ENCODE measurements around the gene PKDREJ. TPM values are rescaled to one million over a fixed set of nuclear protein-coding genes. Genes with fewer than 3 reads are reported as not detected.

The PKDREJ gene
- total RNA-seq, 4 donors from 2014 or later = 0.13 to 1.3 (median 0.35) TPM; not detected in 1

GRCh38 chr22:46226577-46226976 lies 36.6 kb downstream of the PKDREJ start:
- peaks cover 0 to 64% (median 0%) of the 10 kb centered on the region in 3 donors for H3K36me3 ChIP-seq
- TF ChIP-seq CTCF (IDR thresholded peaks at IDR 0.05) (no peak), POLR2A (IDR thresholded peaks at IDR 0.05) (no peak)
- no peak for DNase-seq
- no peaks in the 10 kb centered on the region for H3K27me3 ChIP-seq
- H3K4me3 ChIP-seq = no peak overlapping the region
- no peaks in the 10 kb centered on the region for H3K4me1 ChIP-seq
- no peak overlapping the region for H3K27ac ChIP-seq
- H3K9me3 ChIP-seq = no peaks in the 10 kb centered on the region

GRCh38 chr22:46225631-46226030 lies 37.5 kb downstream of the PKDREJ start:
- TF ChIP-seq CTCF (IDR thresholded peaks at IDR 0.05) (no peak), POLR2A (IDR thresholded peaks at IDR 0.05) (no peak)
- Histone ChIP-seq H3K9me3 (no peaks in the 10 kb centered on the region), H3K4me1 (no peaks in the 10 kb centered on the region), H3K27ac (no peak overlapping the region), H3K27me3 (no peaks in the 10 kb centered on the region), H3K36me3 (peaks cover 0 to 67% (median 0%) of the 10 kb centered on the region in 3 donors), H3K4me3 (no peak overlapping the region)
- DNase-seq = no peak

GRCh38 chr22:46224898-46225290 lies 38.2 kb downstream of the PKDREJ start:
- Histone ChIP-seq H3K9me3 (no peaks in the 10 kb centered on the region), H3K27me3 (no peaks in the 10 kb centered on the region), H3K36me3 (peaks cover 0 to 69% (median 0%) of the 10 kb centered on the region in 3 donors), H3K4me3 (no peak overlapping the region), H3K4me1 (no peaks in the 10 kb centered on the region), H3K27ac (no peak overlapping the region)
- DNase-seq = no peak
- TF ChIP-seq CTCF (IDR thresholded peaks at IDR 0.05) (no peak), POLR2A (IDR thresholded peaks at IDR 0.05) (no peak)

- H3K4me3 ChIP-seq = no peak overlapping the region
- H3K27ac ChIP-seq = no peak overlapping the region
- H3K4me1 ChIP-seq = no peaks in the 10 kb centered on the region
- peaks cover 0 to 75% (median 0%) of the 10 kb centered on the region in 3 donors for H3K36me3 ChIP-seq
- no peak for DNase-seq
- H3K9me3 ChIP-seq = no peaks in the 10 kb centered on the region
- no peaks in the 10 kb centered on the region for H3K27me3 ChIP-seq
- TF ChIP-seq POLR2A (IDR thresholded peaks at IDR 0.05) (no peak), CTCF (IDR thresholded peaks at IDR 0.05) (no peak)
Measured at GRCh38 chr22:46224044-46224897, 38.9 kb downstream of the PKDREJ start.

GRCh38 chr22:46220921-46221320 lies 42.2 kb downstream of the PKDREJ start:
- Histone ChIP-seq H3K9me3 (no peaks in the 10 kb centered on the region), H3K36me3 (peaks cover 0 to 92% (median 3%) of the 10 kb centered on the region in 3 donors), H3K27me3 (no peaks in the 10 kb centered on the region), H3K4me3 (no peak overlapping the region), H3K4me1 (no peaks in the 10 kb centered on the region), H3K27ac (no peak overlapping the region)
- DNase-seq = no peak
- no peak for TF ChIP-seq POLR2A (IDR thresholded peaks at IDR 0.05)

- no peak for DNase-seq
- no peak for TF ChIP-seq POLR2A (IDR thresholded peaks at IDR 0.05)
- TF ChIP-seq CTCF (IDR thresholded peaks at IDR 0.05) = no peak
- no peaks in the 10 kb centered on the region for H3K9me3 ChIP-seq
- peaks cover 0 to 92% (median 3%) of the 10 kb centered on the region in 3 donors for H3K36me3 ChIP-seq
- peak overlapping the region in 1 of 4 donors; percentile 50 for H3K27ac ChIP-seq
- H3K27me3 ChIP-seq = no peaks in the 10 kb centered on the region
- H3K4me3 ChIP-seq = no peak overlapping the region
- H3K4me1 ChIP-seq = no peaks in the 10 kb centered on the region
Measured at GRCh38 chr22:46219636-46220035, 43.5 kb downstream of the PKDREJ start.
